ENCODE data around the gene LPCAT3. TPM values are rescaled to one million over a fixed set of nuclear protein-coding genes. Genes with fewer than 3 reads are reported as not detected.

Gene LPCAT3
- total RNA-seq, 1 donor from 2014 or later: 21.3 TPM

- ATAC-seq (ENCODE audit: low read depth) (no peak), DNase-seq (no peak)
- intact Hi-C loops (cut with micrococcal nuclease): loop anchor here (1.0 to 10.0 kb wide), 2 partner anchors 8 to 706 kb away; no protein-coding TSS in a partner anchor
- POLR2A ChIA-PET: interaction anchor here (0.5 to 7.3 kb wide), 12 partner anchors 8 to 239 kb away, joined by 3 to 89 read pairs (median 4); partner anchors contain the start of genes C12orf57, ENO2, RNU7-1 and SPSB2
- H3K4me3 Mint-ChIP-seq: peak overlapping the region; percentile 86
- peak overlapping the region; percentile 85 for H3K27ac Mint-ChIP-seq
- no peaks in the 10 kb centered on the region for H3K9me3 Mint-ChIP-seq
- TF ChIP-seq CTCF (IDR thresholded peaks at IDR 0.05): no peak
- CTCF ChIA-PET: interaction anchor here (1.0 to 1.6 kb wide), 3 partner anchors 9 to 36 kb away, joined by 3 to 9 read pairs (median 4); no protein-coding TSS in a partner anchor
- H3K27me3 Mint-ChIP-seq: no peaks in the 10 kb centered on the region
- peaks cover 8% of the 10 kb centered on the region for H3K36me3 Mint-ChIP-seq (ENCODE audit: low read depth)
- H3K4me1 Mint-ChIP-seq: peaks cover 41% of the 10 kb centered on the region
These were observed 89.4 kb downstream of the LPCAT3 start for GRCh38 chr12:6928703-6929407.

- DNase-seq (no peak), ATAC-seq (ENCODE audit: low read depth) (peak; percentile 18)
- peak overlapping the region; percentile 85 for H3K27ac Mint-ChIP-seq
- POLR2A ChIA-PET: interaction anchor here (0.5 to 7.3 kb wide), 12 partner anchors 8 to 55 kb away, joined by 3 to 89 read pairs (median 6); partner anchors contain the start of genes C12orf57, ENO2, RNU7-1 and SPSB2
- intact Hi-C loops (cut with micrococcal nuclease): loop anchor here (10.0 kb wide), 1 partner anchor 707 kb away; no protein-coding TSS in a partner anchor
- CTCF ChIA-PET: interaction anchor here (1.0 to 1.5 kb wide), 2 partner anchors 10 to 16 kb away, joined by 3 to 9 read pairs; no protein-coding TSS in a partner anchor
- H3K36me3 Mint-ChIP-seq (ENCODE audit: low read depth): peaks cover 2% of the 10 kb centered on the region
- H3K4me1 Mint-ChIP-seq: peaks cover 48% of the 10 kb centered on the region
- H3K4me3 Mint-ChIP-seq: peak overlapping the region; percentile 86
- no peaks in the 10 kb centered on the region for H3K9me3 Mint-ChIP-seq
- TF ChIP-seq CTCF (IDR thresholded peaks at IDR 0.05): no peak
- no peaks in the 10 kb centered on the region for H3K27me3 Mint-ChIP-seq
These were observed 90.1 kb downstream of the LPCAT3 start for GRCh38 chr12:6928022-6928702.

- Mint-ChIP-seq H3K9me3 (no peaks in the 10 kb centered on the region), H3K4me1 (peaks cover 54% of the 10 kb centered on the region), H3K4me3 (peak within 1 kb of the TSS; percentile 86), H3K27ac (peak within 1 kb of the TSS; percentile 86), H3K36me3 (ENCODE audit: low read depth) (no peaks in the 10 kb centered on the region), H3K27me3 (no peaks in the 10 kb centered on the region)
- DNase-seq (peak; percentile 58), ATAC-seq (ENCODE audit: low read depth) (peak; percentile 42)
- CTCF ChIA-PET: interaction anchor here (0.7 to 3.4 kb wide), 4 partner anchors 10 to 94 kb away, joined by 3 to 23 read pairs (median 5); partner anchors contain the start of genes C12orf57 and RNU7-1
- intact Hi-C loops (cut with micrococcal nuclease): loop anchor here (10.0 kb wide), 1 partner anchor 707 kb away; no protein-coding TSS in a partner anchor
- POLR2A ChIA-PET: interaction anchor here (0.6 to 7.3 kb wide), 13 partner anchors 9 to 160 kb away, joined by 3 to 89 read pairs (median 7); partner anchors contain the start of genes C12orf57, ENO2 and RNU7-1
- no peak for TF ChIP-seq CTCF (IDR thresholded peaks at IDR 0.05)
These were observed 90.8 kb downstream of the LPCAT3 start, which contains the start of gene ATN1 for GRCh38 chr12:6927379-6928021. ATN1 (plus strand) TSS chr12:6927959; CDS start chr12:6934002, 6,043 bp downstream.

Other genes with a start within 250 kb of the LPCAT3 start
- gene LAG3, start 246.0 kb downstream of the LPCAT3 start, total RNA-seq: 0.12 TPM in 1 of 2 replicates, not detected in the other
- gene CD4, start 228.9 kb downstream of the LPCAT3 start, total RNA-seq: 0.22 and 0.32 TPM in 2 replicates
- gene GPR162, start 196.7 kb downstream of the LPCAT3 start, total RNA-seq: not detected in 2 replicates
- not detected in 2 replicates for gene P3H3, start 190.1 kb downstream of the LPCAT3 start, total RNA-seq
- gene GNB3, start 177.6 kb downstream of the LPCAT3 start, total RNA-seq: 0.51 and 0.60 TPM in 2 replicates
- gene CDCA3, start 167.2 kb downstream of the LPCAT3 start, total RNA-seq: 1.2 and 1.6 TPM in 2 replicates
- 108 and 110 TPM in 2 replicates for gene USP5, start 166.3 kb downstream of the LPCAT3 start, total RNA-seq
- 306 and 318 TPM in 2 replicates for gene TPI1, start 150.9 kb downstream of the LPCAT3 start, total RNA-seq
- 14.4 and 16.2 TPM in 2 replicates for gene SPSB2, start 145.2 kb downstream of the LPCAT3 start, total RNA-seq
- 7.7 and 8.8 TPM in 2 replicates for gene LRRC23, start 113.7 kb downstream of the LPCAT3 start, total RNA-seq
- gene ENO2, start 103.9 kb downstream of the LPCAT3 start, total RNA-seq: 20.9 and 31.0 TPM in 2 replicates
- gene ATN1, start 90.5 kb downstream of the LPCAT3 start, total RNA-seq: 42.8 and 50.9 TPM in 2 replicates
- gene RNU7-1, start 74.7 kb downstream of the LPCAT3 start, total RNA-seq: not detected in 2 replicates
- 54.8 and 63.4 TPM in 2 replicates for gene C12orf57, start 74.5 kb downstream of the LPCAT3 start, total RNA-seq
- 371 and 393 TPM in 2 replicates for gene PTPN6, start 67.1 kb downstream of the LPCAT3 start, total RNA-seq
- 240 and 255 TPM in 2 replicates for gene PHB2, start 47.8 kb downstream of the LPCAT3 start, total RNA-seq
- 89.2 and 91.1 TPM in 2 replicates for gene EMG1, start 47.6 kb downstream of the LPCAT3 start, total RNA-seq
- gene C1S, start 42.2 kb upstream of the LPCAT3 start, total RNA-seq: 0.71 and 1.6 TPM in 2 replicates
- 0.54 and 0.78 TPM in 2 replicates for gene C1R, start 74.0 kb upstream of the LPCAT3 start, total RNA-seq
- 13.5 and 19.2 TPM in 2 replicates for gene C1RL, start 90.7 kb upstream of the LPCAT3 start, total RNA-seq
- gene RBP5, start 110.4 kb upstream of the LPCAT3 start, total RNA-seq: 0.44 TPM in 1 of 2 replicates, not detected in the other
- 14.1 and 14.8 TPM in 2 replicates for gene CLSTN3, start 111.9 kb upstream of the LPCAT3 start, total RNA-seq
- 24.9 and 26.8 TPM in 2 replicates for gene PEX5, start 171.2 kb upstream of the LPCAT3 start, total RNA-seq